HG02571 (cell line): ENCODE results near the gene SCN3B.

Experiments used
- ATAC-seq: cut with Tn5 transposase; IDR thresholded peaks from one replicate; pipeline ENCODE4 v1.9.1; 2021; ENCODE audit warnings: mild to moderate bottlenecking, moderate library complexity; ENCODE audit not compliant: unreplicated experiment

SCN3B gene

GRCh38 chr11:123659311-123659710, 4.9 kb upstream of the SCN3B start:
- no peak for ATAC-seq

DNA sequence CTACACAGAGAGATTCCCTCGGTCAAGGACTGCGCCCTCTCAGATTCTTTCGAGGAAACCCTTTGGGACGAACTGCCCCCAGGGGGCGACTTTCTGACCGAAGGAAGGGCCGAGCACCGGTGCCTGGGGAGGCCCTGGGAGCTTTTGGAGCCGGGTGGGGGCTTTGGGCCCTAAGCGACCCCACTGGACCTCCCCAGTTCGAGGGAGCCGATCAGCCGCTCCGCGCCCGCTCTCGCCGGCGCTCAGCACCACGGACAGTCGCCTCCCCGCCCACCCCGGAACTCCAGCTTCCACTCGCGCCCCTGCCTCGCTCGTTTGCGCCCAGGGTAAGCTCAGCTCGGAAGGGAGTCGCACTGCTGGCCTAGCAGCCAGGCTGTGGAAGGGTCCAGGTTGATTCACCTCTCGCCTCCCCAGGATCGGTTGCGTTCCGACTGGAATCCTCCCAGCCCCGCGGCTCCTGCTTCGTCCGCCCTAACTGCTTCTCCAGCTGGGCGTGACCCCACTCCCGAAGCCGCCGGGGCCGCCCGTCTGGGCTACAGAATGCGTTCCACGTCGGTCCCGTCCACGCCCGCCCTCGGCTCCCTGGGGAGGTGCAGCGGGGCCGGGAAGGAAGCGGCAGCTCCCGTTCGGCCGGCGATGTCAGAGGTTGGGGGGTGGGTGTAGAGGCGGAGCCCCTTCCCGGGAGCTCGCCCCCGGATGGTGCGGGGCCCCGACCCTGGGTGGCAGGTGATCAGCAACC, 428 bp downstream of the SCN3B start:
- no peak for ATAC-seq

DNA sequence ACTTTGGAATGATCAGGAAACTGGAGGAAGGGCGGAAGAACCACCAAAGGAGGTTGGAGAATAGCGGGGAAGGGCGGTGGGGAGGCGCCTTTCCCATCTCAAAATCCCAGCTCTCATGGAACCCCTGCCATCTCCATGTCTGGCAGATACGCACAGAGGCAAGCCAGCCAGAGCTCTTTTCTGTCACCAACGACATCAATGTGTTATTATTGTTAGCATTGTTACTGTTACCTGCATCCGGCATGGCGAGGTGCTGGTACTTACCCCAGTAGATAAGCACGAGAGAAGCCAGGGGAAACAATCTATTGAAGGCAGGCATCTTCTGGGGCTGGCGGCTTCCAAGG, 969 bp downstream of the SCN3B start:
- no peak for ATAC-seq

DNA sequence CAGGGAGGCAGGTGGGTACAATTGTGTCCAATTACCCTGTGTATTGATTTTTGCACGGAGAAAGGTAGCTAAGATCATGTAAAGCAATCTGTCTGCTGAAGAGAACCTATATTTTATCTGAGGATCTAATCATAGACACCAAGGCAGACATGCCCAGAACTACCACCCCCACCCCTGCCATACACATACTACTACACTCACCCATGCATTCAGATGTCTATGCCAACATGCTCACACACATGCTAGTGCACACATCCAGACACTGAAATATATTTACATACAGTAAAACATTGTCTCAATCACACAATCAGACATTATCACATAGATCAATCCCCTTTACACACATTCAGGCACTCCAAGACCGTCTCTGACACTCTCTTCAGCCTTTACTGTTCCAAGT, 1.8 kb downstream of the SCN3B start:
- no peak for ATAC-seq

DNA sequence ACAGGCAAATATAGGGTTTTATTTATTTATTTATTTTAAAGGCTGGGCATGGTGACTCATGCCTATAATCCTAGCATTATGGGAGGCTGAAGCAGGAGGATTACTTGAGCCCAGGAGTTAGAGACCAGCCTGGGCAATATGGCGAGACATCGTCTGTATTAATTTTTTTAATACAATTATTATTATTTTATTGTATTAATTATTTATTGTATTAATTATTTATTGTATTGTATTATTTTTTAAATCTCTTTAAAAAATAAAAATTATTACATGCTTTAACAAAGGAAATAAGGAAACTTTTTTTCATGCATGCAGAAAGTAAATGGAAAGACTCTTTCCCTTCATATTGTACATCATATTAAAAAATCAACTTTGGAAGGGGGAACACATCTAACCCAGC, 3.5 kb downstream of the SCN3B start:
- ATAC-seq, result no peak

- ATAC-seq, result no peak
Observed at GRCh38 chr11:123645286-123645975, 9.0 kb downstream of the SCN3B start.

GRCh38 chr11:123642435-123642834, 12.0 kb downstream of the SCN3B start:
- ATAC-seq, result no peak

- ATAC-seq, result no peak
Observed at GRCh38 chr11:123641495-123641840, 13.0 kb downstream of the SCN3B start.

DNA sequence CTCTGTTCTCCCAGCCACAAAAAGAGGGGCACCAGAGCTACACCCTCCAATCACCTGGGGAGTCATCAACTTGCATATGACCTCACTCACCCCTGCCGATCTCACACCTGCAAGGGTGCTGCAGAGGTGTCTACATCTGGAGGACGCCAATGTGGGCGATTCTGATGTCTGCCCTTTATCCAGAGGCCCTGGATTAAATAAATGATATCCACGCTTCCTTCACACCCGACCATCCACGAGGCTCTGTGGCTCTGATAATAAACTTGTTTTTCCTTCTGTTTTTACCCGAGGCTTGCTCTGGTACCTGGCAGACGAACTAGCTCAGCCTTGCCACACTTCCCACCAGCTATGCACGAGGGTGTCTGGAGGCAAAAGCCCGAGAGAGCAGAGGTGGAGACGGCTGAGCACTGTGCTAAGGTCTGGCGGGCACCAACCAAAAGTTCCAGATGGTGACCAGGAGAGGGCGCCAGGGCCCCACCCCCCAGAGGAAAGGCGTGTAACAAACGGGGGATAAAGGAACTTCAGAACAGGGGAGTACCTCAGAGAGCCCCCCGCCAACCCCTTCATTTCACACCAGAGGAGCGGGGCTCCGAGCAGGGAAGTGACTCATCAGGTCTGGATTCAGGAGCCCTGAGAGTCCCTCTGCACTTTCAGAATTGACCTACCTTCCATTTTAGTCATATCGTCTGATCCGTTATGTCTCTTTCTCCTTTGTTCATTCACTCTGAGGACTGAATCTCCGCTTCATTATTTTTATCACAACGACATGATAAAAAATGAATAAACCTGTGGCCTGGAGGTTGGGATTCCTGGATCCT, 13.5 kb downstream of the SCN3B start:
- ATAC-seq, result peak; percentile 82

DNA sequence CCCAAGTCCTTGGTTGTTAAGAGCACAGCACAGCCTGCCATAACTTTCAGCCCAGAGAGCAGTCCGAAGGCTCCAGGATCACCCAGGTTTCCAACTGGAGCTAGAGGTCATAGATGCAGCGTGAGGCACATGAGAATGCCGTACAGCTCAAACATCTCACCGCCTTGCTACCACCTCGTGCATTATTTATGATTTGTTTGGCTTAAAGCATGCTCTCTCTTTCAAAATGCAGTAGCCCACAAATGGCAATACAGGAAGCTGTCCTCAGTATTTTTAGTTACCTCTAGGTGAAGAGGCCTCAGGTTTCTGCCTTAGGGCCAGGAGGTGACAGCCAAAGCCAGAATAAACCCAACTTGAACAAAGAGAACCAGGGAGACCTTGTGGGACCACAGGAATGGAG, 14.4 kb downstream of the SCN3B start:
- no peak for ATAC-seq

- no peak for ATAC-seq
Observed at GRCh38 chr11:123630126-123630608, 24.3 kb downstream of the SCN3B start.

- ATAC-seq, result no peak
Observed at GRCh38 chr11:123628936-123629683, 25.3 kb downstream of the SCN3B start.

DNA sequence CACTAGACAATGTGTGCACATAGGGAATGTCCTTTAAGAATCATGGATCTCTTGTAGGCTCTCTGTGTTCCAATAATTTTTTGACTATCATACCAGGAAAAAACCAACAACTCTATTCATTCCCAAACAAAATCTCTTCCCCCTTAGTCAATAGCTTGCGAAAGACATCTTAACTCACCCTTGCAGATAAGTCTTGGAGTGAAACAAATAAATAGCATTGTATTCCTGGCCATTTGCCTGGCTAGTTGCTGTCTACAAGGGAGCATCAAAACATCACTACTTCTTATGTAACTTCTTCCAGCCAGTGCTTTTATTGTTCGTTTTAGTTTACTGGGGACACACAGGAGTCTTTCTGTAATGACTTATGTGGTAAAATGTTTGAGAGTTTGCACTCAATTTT, 29.4 kb downstream of the SCN3B start:
- no peak for ATAC-seq

- no peak for ATAC-seq
Observed at GRCh38 chr11:123622576-123622975, 31.8 kb downstream of the SCN3B start.

- no peak for ATAC-seq
Observed at GRCh38 chr11:123616505-123617198, 37.8 kb downstream of the SCN3B start.

- ATAC-seq, result no peak
Observed at GRCh38 chr11:123611698-123612097, 42.7 kb downstream of the SCN3B start.

DNA sequence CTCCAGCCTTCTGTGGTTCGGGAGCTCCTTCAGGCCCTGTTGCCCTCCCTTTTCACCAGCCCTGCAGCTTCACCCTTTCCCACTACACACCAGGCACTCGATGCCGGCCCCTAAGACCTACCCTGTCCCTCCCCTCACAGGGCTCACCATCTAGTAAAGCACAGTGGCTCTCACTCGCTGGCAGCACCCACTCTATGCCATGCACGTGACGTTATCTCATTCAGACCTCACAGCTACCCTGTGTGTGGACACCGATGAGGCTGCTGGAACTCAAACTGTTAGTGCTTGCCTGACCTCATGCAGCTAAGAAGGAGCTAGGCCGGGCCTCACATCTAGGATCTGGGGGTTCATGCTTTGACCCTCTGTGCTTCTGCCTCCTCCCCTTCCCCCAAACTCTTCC, 45.5 kb downstream of the SCN3B start:
- no peak for ATAC-seq

- ATAC-seq, result no peak
Observed at GRCh38 chr11:123608371-123608770, 46.1 kb downstream of the SCN3B start.

DNA sequence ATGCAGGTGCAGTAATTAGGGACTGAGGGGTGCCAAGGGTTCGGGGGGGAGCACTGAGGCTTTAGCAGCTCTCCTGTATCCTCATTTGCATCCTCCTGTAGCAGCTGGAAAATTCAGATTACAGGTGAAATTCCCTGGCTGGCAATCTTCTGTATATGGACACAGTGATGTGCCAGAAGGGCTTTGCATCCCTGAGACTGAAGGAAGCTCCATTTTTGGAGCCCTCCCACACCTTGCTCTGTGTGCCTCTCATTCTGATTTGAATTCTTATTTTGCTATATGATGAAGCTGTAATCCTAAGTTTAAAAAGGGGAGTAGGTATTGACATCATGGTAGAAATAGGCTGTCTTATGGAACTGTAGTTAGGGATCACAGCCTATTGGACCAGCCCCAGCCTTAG, 46.6 kb downstream of the SCN3B start:
- no peak for ATAC-seq

GRCh38 chr11:123603666-123604065, 50.8 kb downstream of the SCN3B start:
- no peak for ATAC-seq

DNA sequence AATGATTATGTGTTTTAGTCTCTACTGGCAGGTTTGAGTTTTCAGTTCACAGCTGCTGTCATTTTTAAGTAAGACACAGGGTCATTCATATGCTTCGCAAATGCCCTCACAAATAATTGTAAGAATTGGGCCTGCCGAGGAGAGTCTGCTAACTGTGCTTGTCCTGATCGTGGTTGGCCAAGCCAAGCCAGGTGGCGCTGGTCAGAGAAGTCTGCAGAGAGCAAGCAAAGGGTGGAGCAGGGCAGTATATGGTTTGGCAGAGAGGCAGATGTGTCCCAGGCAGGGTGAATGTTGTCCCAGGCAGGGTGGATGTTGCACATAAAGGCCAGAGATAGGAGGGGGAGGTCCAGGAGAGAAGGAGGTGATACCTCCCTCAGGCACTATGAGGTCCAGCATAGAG, 52.7 kb downstream of the SCN3B start:
- no peak for ATAC-seq
